Left ventricle myocardium inferior (tissue), 1 donor: Measurements from ENCODE around the gene GNG12. TPM values are rescaled to one million over a fixed set of nuclear protein-coding genes. Genes with fewer than 3 reads are reported as not detected.

ENCODE experiments used
- DNase-seq: peaks from one replicate; pipeline ENCODE4 v3.0.0-alpha.2; 2020
- H3K27ac ChIP-seq: fragments of 200-600 bp; replicated peaks from 2 replicates; pipeline ENCODE4 v1.8.0; 2021
- H3K27me3 ChIP-seq: fragments of 200-600 bp; 2 replicates; pipeline ENCODE4 v1.8.0; 2021; ENCODE audit warnings: low read depth
- H3K36me3 ChIP-seq: fragments of 200-600 bp; 2 replicates; pipeline ENCODE4 v1.8.0; 2021
- H3K4me1 ChIP-seq: fragments of 200-600 bp; 2 replicates; pipeline ENCODE4 v1.8.0; 2021
- H3K4me3 ChIP-seq: fragments of 200-600 bp; 2 replicates; pipeline ENCODE4 v1.8.0; 2021; ENCODE audit warnings: mild to moderate bottlenecking, moderate library complexity
- H3K9me3 ChIP-seq: fragments of 200-600 bp; replicated peaks from 2 replicates; pipeline ENCODE4 v1.8.0; 2021
- CTCF ChIP-seq: fragments of 200-600 bp; IDR thresholded peaks from 2 replicates; pipeline ENCODE4 v1.8.0; 2021; ENCODE audit warnings: antibody characterized with exemption, mild to moderate bottlenecking, borderline replicate concordance
- intact Hi-C: fragments of 100-400 bp; cut with micrococcal nuclease; formaldehyde crosslinking; loops from one replicate; pipeline ENCODE4 v1.11.0; 2022
- total RNA-seq: library from RNA; stranded (reverse); fragmentation: NEBNext Ultra II Directional; extraction: Animal tissue kit (Norgen Biotek cat#: 25700); gene quantifications from one replicate; pipeline ENCODE4 v1.2.1, GENCODE V29; 2021
- donor health status: DM: no; HTN: yes; CAD: no; lungs with severe emphysema.

Gene GNG12
- total RNA-seq, 1 donor from 2014 or later: 35.1 TPM

GRCh38 chr1:67869233-67869632 is 36.0 kb upstream of the GNG12 start:
- Histone ChIP-seq H3K4me1 (no peaks in the 10 kb centered on the region), H3K36me3 (no peaks in the 10 kb centered on the region), H3K4me3 (no peak overlapping the region), H3K27me3 (no peaks in the 10 kb centered on the region), H3K9me3 (no peaks in the 10 kb centered on the region), H3K27ac (no peak overlapping the region)
- DNase-seq: no peak
- intact Hi-C loops: no loop called here
- no peak for TF ChIP-seq CTCF

- DNase-seq: no peak
- no peaks in the 10 kb centered on the region for H3K27me3 ChIP-seq
- H3K4me1 ChIP-seq: peaks cover 15% of the 10 kb centered on the region
- intact Hi-C loops: no loop called here
- TF ChIP-seq CTCF: no peak
- no peaks in the 10 kb centered on the region for H3K9me3 ChIP-seq
- H3K4me3 ChIP-seq: no peak overlapping the region
- no peak overlapping the region for H3K27ac ChIP-seq
- H3K36me3 ChIP-seq: no peaks in the 10 kb centered on the region
Observed at GRCh38 chr1:67863637-67864036, 30.4 kb upstream of the GNG12 start.

- Histone ChIP-seq H3K27me3 (no peaks in the 10 kb centered on the region), H3K9me3 (no peaks in the 10 kb centered on the region), H3K4me1 (peaks cover 15% of the 10 kb centered on the region), H3K4me3 (no peak overlapping the region), H3K27ac (no peak overlapping the region), H3K36me3 (no peaks in the 10 kb centered on the region)
- no peak for DNase-seq
- intact Hi-C loops: no loop called here
- no peak for TF ChIP-seq CTCF
Observed at GRCh38 chr1:67862685-67863084, 29.4 kb upstream of the GNG12 start.

GRCh38 chr1:67861856-67862516 is 28.7 kb upstream of the GNG12 start:
- intact Hi-C loops: no loop called here
- Histone ChIP-seq H3K9me3 (no peaks in the 10 kb centered on the region), H3K36me3 (no peaks in the 10 kb centered on the region), H3K4me1 (peaks cover 15% of the 10 kb centered on the region), H3K27me3 (no peaks in the 10 kb centered on the region), H3K27ac (no peak overlapping the region), H3K4me3 (no peak overlapping the region)
- TF ChIP-seq CTCF: no peak
- DNase-seq: no peak

GRCh38 chr1:67860776-67861175 is 27.5 kb upstream of the GNG12 start:
- H3K27me3 ChIP-seq: no peaks in the 10 kb centered on the region
- TF ChIP-seq CTCF: no peak
- intact Hi-C loops: no loop called here

More at GRCh38 chr1:67860776-67861175, 27.5 kb upstream of the GNG12 start:
- H3K36me3 ChIP-seq: no peaks in the 10 kb centered on the region
- H3K4me3 ChIP-seq: no peak overlapping the region
- DNase-seq: no peak
- H3K4me1 ChIP-seq: peaks cover 15% of the 10 kb centered on the region
- no peak overlapping the region for H3K27ac ChIP-seq
- no peaks in the 10 kb centered on the region for H3K9me3 ChIP-seq
